ENCODE data around the gene OR52I2. TPM values are rescaled to one million over a fixed set of nuclear protein-coding genes. Genes with fewer than 3 reads are reported as not detected.

Gene OR52I2
- polyA plus RNA-seq, 4 donors: 0.04 TPM; not detected in 3

GRCh38 chr11:4607096-4607495 is 25.6 kb downstream of the OR52I2 start:
- DNase-seq (ENCODE audit: low read depth in 4 of 4, low spot score in 3 of 4): no peak

GRCh38 chr11:4607781-4608666 is 26.5 kb downstream of the OR52I2 start, which contains the start of gene TRIM68:
Gene TRIM68, minus strand, starts transcription at chr11:4608231. Its CDS starts 2,727 bp downstream, at chr11:4605504.
- DNase-seq (ENCODE audit: low read depth in 4 of 4, low spot score in 3 of 4): peak; percentile 83 to 89 (median 86)

- DNase-seq (ENCODE audit: low read depth in 4 of 4, low spot score in 3 of 4): no peak
Measured at GRCh38 chr11:4610258-4610935, 28.9 kb downstream of the OR52I2 start.

- no peak for DNase-seq (ENCODE audit: low read depth in 4 of 4, low spot score in 3 of 4)
Measured at GRCh38 chr11:4611986-4612385, 30.4 kb downstream of the OR52I2 start.

GRCh38 chr11:4615856-4616444 is 34.4 kb downstream of the OR52I2 start:
- no peak for DNase-seq (ENCODE audit: low read depth in 4 of 4, low spot score in 3 of 4)

DNA sequence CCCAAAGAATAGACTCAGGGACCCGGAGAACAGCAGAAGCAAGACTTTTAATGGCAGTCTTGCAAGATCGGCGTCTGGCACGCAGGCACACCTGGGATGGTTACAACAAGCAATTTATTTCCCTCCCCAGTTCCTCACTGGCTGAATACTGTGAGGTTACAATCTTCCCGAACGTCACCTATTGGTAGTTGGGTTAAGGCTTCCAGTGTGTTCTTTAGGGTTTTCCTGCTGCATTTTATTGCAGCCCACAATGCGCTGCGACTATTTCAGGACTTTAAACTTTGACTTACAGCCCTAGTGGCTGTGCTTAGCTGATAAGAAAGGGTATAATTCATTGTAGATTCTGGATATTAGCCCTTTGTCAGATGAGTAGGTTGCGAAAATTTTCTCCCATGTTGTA is 38.0 kb downstream of the OR52I2 start:
- no peak for DNase-seq (ENCODE audit: low read depth in 4 of 4, low spot score in 3 of 4)

DNA sequence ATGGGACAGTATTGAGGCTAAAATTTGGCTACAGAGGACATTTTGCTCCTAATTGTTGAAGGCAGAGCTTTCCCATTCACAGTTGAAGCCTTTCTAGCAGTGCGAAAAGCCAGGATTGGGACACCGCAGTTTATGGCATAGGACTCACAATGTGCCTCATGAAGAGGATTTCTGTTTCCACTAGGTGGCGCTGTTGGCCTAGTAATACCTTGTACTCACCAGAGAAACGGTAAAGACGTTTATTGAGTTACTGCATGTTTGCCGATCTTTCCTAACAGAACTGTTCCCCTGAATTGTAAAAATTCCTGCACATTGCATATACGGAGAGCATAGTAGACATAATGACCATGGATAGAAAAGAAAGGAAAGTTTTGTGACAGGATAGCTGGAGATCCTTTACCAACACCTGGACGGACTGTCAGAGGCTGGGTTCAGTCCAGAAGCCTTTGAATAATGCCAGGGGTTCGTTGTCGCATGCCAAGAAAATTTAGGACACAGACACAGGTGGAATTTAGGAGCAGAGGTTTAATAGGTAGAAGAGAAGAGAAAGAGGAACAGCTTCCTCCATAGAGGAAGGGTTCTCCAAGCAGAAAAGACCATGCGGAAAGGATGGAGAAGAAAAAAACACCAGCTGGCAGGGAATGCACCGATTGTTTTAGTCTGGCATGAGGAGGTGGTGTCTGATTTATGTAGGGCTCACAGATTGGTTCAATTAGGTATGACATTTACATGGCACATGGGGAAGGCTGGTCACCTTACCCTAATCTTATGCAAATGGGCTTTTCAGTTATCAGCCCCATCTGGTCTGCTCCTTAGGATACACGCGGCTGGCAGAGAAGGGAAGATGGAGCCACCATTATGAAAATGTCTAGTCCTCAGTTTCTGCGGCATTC is 44.9 kb downstream of the OR52I2 start:
- DNase-seq (ENCODE audit: low read depth in 4 of 4, low spot score in 3 of 4): peak; percentile 52 to 67 (median 64)

DNA sequence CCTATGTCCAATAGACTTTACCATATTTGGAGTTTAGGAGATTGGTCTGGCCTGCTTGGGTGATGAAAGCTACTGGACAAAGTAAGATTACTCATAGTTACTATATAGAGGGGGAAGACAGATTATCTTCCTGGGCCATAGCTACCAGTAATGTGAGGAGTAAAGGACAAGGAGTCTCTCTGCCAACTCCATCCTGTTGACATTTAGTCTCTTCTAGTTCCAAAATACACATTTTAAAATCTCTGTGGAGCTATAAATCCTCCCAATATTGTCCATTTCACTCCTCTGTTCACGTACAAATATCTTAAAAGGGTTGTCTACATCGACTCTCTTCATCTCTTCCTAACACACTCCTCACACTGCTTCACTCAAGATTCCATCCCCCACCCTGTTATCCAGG is 54.6 kb downstream of the OR52I2 start:
- no peak for DNase-seq (ENCODE audit: low read depth in 4 of 4, low spot score in 3 of 4)

DNA sequence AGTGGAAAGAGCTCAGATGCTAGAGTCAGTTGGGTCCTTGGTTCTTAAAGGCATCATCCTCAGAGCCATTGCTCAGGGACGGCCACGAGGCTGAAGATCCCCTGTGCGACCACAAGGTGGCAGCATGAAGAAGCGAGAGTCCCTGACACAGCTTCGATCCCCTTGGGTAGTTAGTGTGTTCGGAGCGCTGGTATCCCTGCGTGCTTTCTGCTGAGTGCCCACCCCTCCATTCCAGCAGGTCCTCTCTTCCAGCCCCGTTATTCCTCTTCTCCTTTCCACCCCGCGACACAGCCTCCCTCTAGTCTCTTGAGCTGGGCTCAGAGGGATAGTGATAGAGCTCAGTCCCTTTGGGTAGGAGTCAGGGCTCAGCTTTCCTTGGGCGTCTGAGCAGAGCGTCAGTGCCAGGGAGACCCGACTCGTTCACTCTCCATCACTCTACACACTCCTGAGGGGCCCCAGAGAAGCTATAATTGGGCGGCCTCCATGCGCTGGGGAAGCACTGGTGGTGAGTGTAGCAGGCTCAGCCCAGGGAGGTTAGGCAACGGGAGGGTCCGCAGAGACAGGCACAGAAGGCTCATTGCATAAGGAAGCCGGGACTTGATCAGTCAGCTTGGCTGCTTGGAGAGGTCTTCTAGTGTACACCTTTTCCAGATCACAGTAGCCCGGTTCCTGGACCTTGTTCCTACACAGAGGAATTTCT is 55.6 kb downstream of the OR52I2 start, which contains the start of gene OR51D1:
TSS of gene OR51D1 (plus strand) at position 516 of the 700 bp plus-strand sequence. CDS start 2,314 bp downstream, outside the sequence.
- DNase-seq (ENCODE audit: low read depth in 4 of 4, low spot score in 3 of 4): peak; percentile 56 to 77 (median 70)

DNA sequence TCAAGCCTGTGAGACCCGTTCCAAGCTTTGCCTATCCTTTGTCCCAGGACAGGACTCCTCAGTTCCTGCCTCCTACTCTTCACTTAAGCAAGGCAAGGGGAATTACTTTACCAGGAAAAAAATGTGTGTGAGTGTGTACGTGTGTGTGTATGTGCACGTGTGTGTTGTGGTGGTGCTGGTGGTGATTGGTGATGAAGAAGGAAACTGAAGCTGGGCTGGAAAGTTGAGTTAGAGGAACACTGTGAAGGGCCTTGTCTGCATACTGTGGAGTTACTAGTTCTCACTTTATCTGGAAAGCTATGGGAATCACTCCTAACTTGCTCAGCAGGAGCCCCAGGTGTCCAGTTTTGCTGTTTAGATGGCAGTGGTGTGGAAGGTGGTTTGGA is 56.1 kb downstream of the OR52I2 start:
- no peak for DNase-seq (ENCODE audit: low read depth in 4 of 4, low spot score in 3 of 4)

GRCh38 chr11:4639931-4640330 is 58.4 kb downstream of the OR52I2 start:
- DNase-seq (ENCODE audit: low read depth in 4 of 4, low spot score in 3 of 4): no peak

DNA sequence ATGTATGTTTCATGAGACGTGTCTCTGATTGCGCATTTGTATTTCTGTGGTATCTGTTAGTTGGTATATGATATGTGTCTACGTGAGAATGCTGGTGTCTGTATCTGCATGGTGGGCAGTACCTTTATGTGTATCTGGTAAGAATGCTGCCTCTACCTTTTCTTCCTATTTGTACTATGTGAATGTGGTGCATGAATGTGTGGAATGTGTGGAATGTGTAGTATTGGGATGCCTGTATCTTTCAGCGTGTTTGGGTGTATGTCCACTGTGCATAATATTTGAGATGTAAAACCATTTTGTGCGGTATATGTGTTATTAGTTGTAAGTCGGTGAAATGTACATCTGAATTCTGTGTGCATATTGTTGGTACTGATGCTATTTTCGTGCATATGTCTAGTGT is 60.0 kb downstream of the OR52I2 start:
- no peak for DNase-seq (ENCODE audit: low read depth in 4 of 4, low spot score in 3 of 4)

DNA sequence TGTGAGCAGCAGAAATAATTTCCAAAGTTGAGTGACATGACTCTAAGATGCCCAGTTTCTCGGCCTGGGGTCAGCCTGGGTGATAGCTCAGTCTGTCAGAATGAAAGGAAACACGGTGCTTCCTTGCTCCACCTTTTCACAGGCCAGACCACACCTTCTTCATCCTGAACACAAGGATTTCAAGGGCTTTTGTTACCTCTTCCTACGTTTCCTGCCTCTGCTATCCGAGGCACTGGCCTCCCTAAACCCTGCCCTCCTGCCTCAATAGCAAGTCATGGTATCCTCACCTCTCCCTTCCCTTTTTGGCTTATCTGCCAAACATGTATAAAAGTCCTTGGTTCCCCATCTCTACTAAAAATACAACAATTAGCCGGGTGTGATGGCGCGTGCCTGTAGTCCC is 60.5 kb downstream of the OR52I2 start:
- DNase-seq (ENCODE audit: low read depth in 4 of 4, low spot score in 3 of 4): no peak

Other genes with a start within 250 kb of the OR52I2 start
- gene OR52B4, start 213.4 kb upstream of the OR52I2 start, polyA plus RNA-seq (ENCODE audit: insufficient read length in 4 of 4): not detected
- gene TRIM21, start 188.0 kb upstream of the OR52I2 start, polyA plus RNA-seq (ENCODE audit: insufficient read length in 4 of 4): 10 to 100 TPM; 18.5 to 23.2 (median 21.9) TPM
- gene OR52K2, start 132.4 kb upstream of the OR52I2 start, polyA plus RNA-seq (ENCODE audit: insufficient read length in 4 of 4): not detected
- gene OR52K1, start 99.1 kb upstream of the OR52I2 start, polyA plus RNA-seq (ENCODE audit: insufficient read length in 4 of 4): under 1 TPM; 0.07 to 0.15 (median 0.11) TPM
- gene OR52M1, start 36.6 kb upstream of the OR52I2 start, polyA plus RNA-seq (ENCODE audit: insufficient read length in 4 of 4): not detected
- under 1 TPM in 1 of 4 donors, not detected in 3; 0.06 TPM for gene OR52I1, start 12.3 kb downstream of the OR52I2 start, polyA plus RNA-seq (ENCODE audit: insufficient read length in 4 of 4)
- gene TRIM68, start 26.5 kb downstream of the OR52I2 start, polyA plus RNA-seq (ENCODE audit: insufficient read length in 4 of 4): 10 to 100 TPM; 19.1 to 22.6 (median 20.7) TPM
- not detected for gene OR51D1, start 55.7 kb downstream of the OR52I2 start, polyA plus RNA-seq (ENCODE audit: insufficient read length in 4 of 4)
- gene OR51E1, start 62.2 kb downstream of the OR52I2 start, polyA plus RNA-seq (ENCODE audit: insufficient read length in 4 of 4): 1 to 10 TPM; 1.4 to 2.2 (median 1.8) TPM
- gene OR51E2, start 116.1 kb downstream of the OR52I2 start, polyA plus RNA-seq (ENCODE audit: insufficient read length in 4 of 4): under 1 TPM; 0.64 to 1.00 (median 0.72) TPM
- gene MMP26, start 123.0 kb downstream of the OR52I2 start, polyA plus RNA-seq (ENCODE audit: insufficient read length in 4 of 4): under 1 TPM; 0.19 to 0.74 (median 0.25) TPM
- gene OR51F1, start 188.2 kb downstream of the OR52I2 start, polyA plus RNA-seq (ENCODE audit: insufficient read length in 4 of 4): not detected
- gene OR52R1, start 222.6 kb downstream of the OR52I2 start, polyA plus RNA-seq (ENCODE audit: insufficient read length in 4 of 4): not detected
- not detected for gene OR51F2, start 239.6 kb downstream of the OR52I2 start, polyA plus RNA-seq (ENCODE audit: insufficient read length in 4 of 4)

Measured in right renal pelvis (tissue), 4 donors.